ENCODE data around the gene PRSS16. TPM values are rescaled to one million over a fixed set of nuclear protein-coding genes. Genes with fewer than 3 reads are reported as not detected.

Gene PRSS16
- total RNA-seq, 1 donor from 2014 or later = 0.55 TPM

- DNase-seq (ENCODE audit: low spot score) = no peak
- peaks cover 29% of the 10 kb centered on the region for H3K9me3 Mint-ChIP-seq
- peak overlapping the region; percentile 68 for H3K4me3 Mint-ChIP-seq (ENCODE audit: low read depth)
- H3K27ac Mint-ChIP-seq = no peak overlapping the region
- peaks cover 18% of the 10 kb centered on the region for H3K4me1 Mint-ChIP-seq (ENCODE audit: low read depth)
- peaks cover 71% of the 10 kb centered on the region for H3K27me3 Mint-ChIP-seq (ENCODE audit: low read depth)
- intact Hi-C loops (cut with micrococcal nuclease) = loop anchor here (2.0 to 10.0 kb wide), 3 partner anchors 45 to 269 kb away; no protein-coding TSS in a partner anchor
- H3K36me3 Mint-ChIP-seq (ENCODE audit: low read depth) = peaks cover 11% of the 10 kb centered on the region
Observed at GRCh38 chr6:27280064-27280539, 32.6 kb downstream of the PRSS16 start.

- DNase-seq (ENCODE audit: low spot score) = no peak
- intact Hi-C loops (cut with micrococcal nuclease) = loop anchor here (2.0 to 10.0 kb wide), 3 partner anchors 46 to 268 kb away; no protein-coding TSS in a partner anchor
- no peak overlapping the region for H3K4me3 Mint-ChIP-seq (ENCODE audit: low read depth)
- no peak overlapping the region for H3K27ac Mint-ChIP-seq
- H3K27me3 Mint-ChIP-seq (ENCODE audit: low read depth) = peaks cover 75% of the 10 kb centered on the region
- peaks cover 29% of the 10 kb centered on the region for H3K9me3 Mint-ChIP-seq
- peaks cover 18% of the 10 kb centered on the region for H3K4me1 Mint-ChIP-seq (ENCODE audit: low read depth)
- H3K36me3 Mint-ChIP-seq (ENCODE audit: low read depth) = peaks cover 11% of the 10 kb centered on the region
Observed at GRCh38 chr6:27280540-27281000, 33.1 kb downstream of the PRSS16 start.

GRCh38 chr6:27281105-27281539, 33.6 kb downstream of the PRSS16 start:
- DNase-seq (ENCODE audit: low spot score) = no peak
- intact Hi-C loops (cut with micrococcal nuclease) = loop anchor here (2.0 to 10.0 kb wide), 3 partner anchors 46 to 268 kb away; no protein-coding TSS in a partner anchor
- H3K36me3 Mint-ChIP-seq (ENCODE audit: low read depth) = peaks cover 11% of the 10 kb centered on the region
- H3K27me3 Mint-ChIP-seq (ENCODE audit: low read depth) = peaks cover 75% of the 10 kb centered on the region
- no peak overlapping the region for H3K4me3 Mint-ChIP-seq (ENCODE audit: low read depth)
- peaks cover 18% of the 10 kb centered on the region for H3K4me1 Mint-ChIP-seq (ENCODE audit: low read depth)
- peaks cover 29% of the 10 kb centered on the region for H3K9me3 Mint-ChIP-seq
- no peak overlapping the region for H3K27ac Mint-ChIP-seq

- peaks cover 18% of the 10 kb centered on the region for H3K4me1 Mint-ChIP-seq (ENCODE audit: low read depth)
- no peak overlapping the region for H3K4me3 Mint-ChIP-seq (ENCODE audit: low read depth)
- H3K27ac Mint-ChIP-seq = no peak overlapping the region
- intact Hi-C loops (cut with micrococcal nuclease) = loop anchor here (2.0 to 10.0 kb wide), 3 partner anchors 47 to 267 kb away; no protein-coding TSS in a partner anchor
- peaks cover 11% of the 10 kb centered on the region for H3K36me3 Mint-ChIP-seq (ENCODE audit: low read depth)
- H3K9me3 Mint-ChIP-seq = peaks cover 29% of the 10 kb centered on the region
- DNase-seq (ENCODE audit: low spot score) = no peak
- peaks cover 78% of the 10 kb centered on the region for H3K27me3 Mint-ChIP-seq (ENCODE audit: low read depth)
Observed at GRCh38 chr6:27281569-27281968, 34.1 kb downstream of the PRSS16 start.

GRCh38 chr6:27283279-27283678, 35.8 kb downstream of the PRSS16 start:
- peaks cover 25% of the 10 kb centered on the region for H3K4me1 Mint-ChIP-seq (ENCODE audit: low read depth)
- H3K27me3 Mint-ChIP-seq (ENCODE audit: low read depth) = peaks cover 80% of the 10 kb centered on the region
- peaks cover 11% of the 10 kb centered on the region for H3K36me3 Mint-ChIP-seq (ENCODE audit: low read depth)
- no peak overlapping the region for H3K27ac Mint-ChIP-seq
- no peak for DNase-seq (ENCODE audit: low spot score)
- no peak overlapping the region for H3K4me3 Mint-ChIP-seq (ENCODE audit: low read depth)
- intact Hi-C loops (cut with micrococcal nuclease) = loop anchor here (2.0 to 10.0 kb wide), 3 partner anchors 14 to 96 kb away; no protein-coding TSS in a partner anchor
- peaks cover 35% of the 10 kb centered on the region for H3K9me3 Mint-ChIP-seq

GRCh38 chr6:27286141-27286540, 38.6 kb downstream of the PRSS16 start:
- Mint-ChIP-seq H3K36me3 (ENCODE audit: low read depth) (peaks cover 16% of the 10 kb centered on the region), H3K9me3 (peaks cover 46% of the 10 kb centered on the region), H3K27ac (no peak overlapping the region), H3K4me3 (ENCODE audit: low read depth) (no peak overlapping the region), H3K4me1 (ENCODE audit: low read depth) (peaks cover 20% of the 10 kb centered on the region), H3K27me3 (ENCODE audit: low read depth) (peaks cover 90% of the 10 kb centered on the region)
- DNase-seq (ENCODE audit: low spot score) = no peak
- intact Hi-C loops (cut with micrococcal nuclease) = loop anchor here (5.0 to 10.0 kb wide), 2 partner anchors 51 to 1526 kb away; no protein-coding TSS in a partner anchor

GRCh38 chr6:27287751-27288135, 40.2 kb downstream of the PRSS16 start:
- peaks cover 88% of the 10 kb centered on the region for H3K27me3 Mint-ChIP-seq (ENCODE audit: low read depth)
- peak overlapping the region; percentile 35 for H3K27ac Mint-ChIP-seq
- peaks cover 47% of the 10 kb centered on the region for H3K9me3 Mint-ChIP-seq
- DNase-seq (ENCODE audit: low spot score) = no peak
- H3K4me1 Mint-ChIP-seq (ENCODE audit: low read depth) = peaks cover 19% of the 10 kb centered on the region
- peaks cover 15% of the 10 kb centered on the region for H3K36me3 Mint-ChIP-seq (ENCODE audit: low read depth)
- H3K4me3 Mint-ChIP-seq (ENCODE audit: low read depth) = no peak overlapping the region
- intact Hi-C loops (cut with micrococcal nuclease) = loop anchor here (5.0 to 10.0 kb wide), 2 partner anchors 53 to 1525 kb away; no protein-coding TSS in a partner anchor

GRCh38 chr6:27288136-27289044, 40.9 kb downstream of the PRSS16 start:
- H3K4me1 Mint-ChIP-seq (ENCODE audit: low read depth) = peaks cover 15% of the 10 kb centered on the region
- peaks cover 9% of the 10 kb centered on the region for H3K36me3 Mint-ChIP-seq (ENCODE audit: low read depth)
- H3K4me3 Mint-ChIP-seq (ENCODE audit: low read depth) = no peak overlapping the region
- H3K9me3 Mint-ChIP-seq = peaks cover 41% of the 10 kb centered on the region
- intact Hi-C loops (cut with micrococcal nuclease) = loop anchor here (5.0 to 10.0 kb wide), 2 partner anchors 54 to 1524 kb away; no protein-coding TSS in a partner anchor
- no peak for DNase-seq (ENCODE audit: low spot score)
- no peak overlapping the region for H3K27ac Mint-ChIP-seq
- peaks cover 85% of the 10 kb centered on the region for H3K27me3 Mint-ChIP-seq (ENCODE audit: low read depth)

GRCh38 chr6:27290065-27290849, 42.8 kb downstream of the PRSS16 start:
- Mint-ChIP-seq H3K4me3 (ENCODE audit: low read depth) (no peak overlapping the region), H3K27me3 (ENCODE audit: low read depth) (peaks cover 83% of the 10 kb centered on the region), H3K9me3 (peaks cover 39% of the 10 kb centered on the region), H3K36me3 (ENCODE audit: low read depth) (peaks cover 4% of the 10 kb centered on the region), H3K4me1 (ENCODE audit: low read depth) (peaks cover 13% of the 10 kb centered on the region), H3K27ac (no peak overlapping the region)
- intact Hi-C loops (cut with micrococcal nuclease) = loop anchor here (10.0 kb wide), 1 partner anchor 1485 kb away; no protein-coding TSS in a partner anchor
- DNase-seq (ENCODE audit: low spot score) = no peak

- no peak overlapping the region for H3K4me3 Mint-ChIP-seq (ENCODE audit: low read depth)
- peaks cover 44% of the 10 kb centered on the region for H3K9me3 Mint-ChIP-seq
- H3K36me3 Mint-ChIP-seq (ENCODE audit: low read depth) = peaks cover 4% of the 10 kb centered on the region
- no peak overlapping the region for H3K27ac Mint-ChIP-seq
- intact Hi-C loops (cut with micrococcal nuclease) = loop anchor here (10.0 kb wide), 1 partner anchor 1484 kb away; no protein-coding TSS in a partner anchor
- H3K27me3 Mint-ChIP-seq (ENCODE audit: low read depth) = peaks cover 83% of the 10 kb centered on the region
- DNase-seq (ENCODE audit: low spot score) = no peak
- peaks cover 18% of the 10 kb centered on the region for H3K4me1 Mint-ChIP-seq (ENCODE audit: low read depth)
Observed at GRCh38 chr6:27290850-27291208, 43.3 kb downstream of the PRSS16 start.

GRCh38 chr6:27293436-27294098, 46.1 kb downstream of the PRSS16 start:
- peaks cover 81% of the 10 kb centered on the region for H3K27me3 Mint-ChIP-seq (ENCODE audit: low read depth)
- H3K4me3 Mint-ChIP-seq (ENCODE audit: low read depth) = no peak overlapping the region

More at GRCh38 chr6:27293436-27294098, 46.1 kb downstream of the PRSS16 start:
- H3K36me3 Mint-ChIP-seq (ENCODE audit: low read depth) = peaks cover 4% of the 10 kb centered on the region
- peaks cover 36% of the 10 kb centered on the region for H3K9me3 Mint-ChIP-seq
- H3K4me1 Mint-ChIP-seq (ENCODE audit: low read depth) = peaks cover 10% of the 10 kb centered on the region
- intact Hi-C loops (cut with micrococcal nuclease) = loop anchor here (10.0 kb wide), 1 partner anchor 1481 kb away; no protein-coding TSS in a partner anchor
- no peak for DNase-seq (ENCODE audit: low spot score)
- H3K27ac Mint-ChIP-seq = no peak overlapping the region

All from activated T-helper 2 cell treated with anti-CD3 and anti-CD28 coated beads, Interferon-gamma antibody, Interleukin-2, Interleukin-4, amounts not matched to agents 10 μg/mL and 5 μg/mL and 100 μg/mL, durations not matched to agents 14 hours and 24 hours and 36 hours (primary cell).